IPS-18a (cell line): ENCODE measurements around the gene AVPI1.
"Not testable (repeated sequence)": the region's sequence is repeated elsewhere in the genome, so short reads cannot be mapped to it uniquely, and the experiment has no call there.

Experiments used
- H3K27ac ChIP-seq: one replicate; pipeline ENCODE4 v1.5.1; 2013; ENCODE audit warnings: low read length
- H3K27me3 ChIP-seq: one replicate; pipeline ENCODE4 v1.6.1; 2013; ENCODE audit warnings: mild to moderate bottlenecking, low read length; ENCODE audit not compliant: control insufficient read depth, insufficient read depth
- H3K36me3 ChIP-seq: one replicate; pipeline ENCODE4 v1.6.1; 2013; ENCODE audit warnings: low read depth, low read length; ENCODE audit not compliant: control insufficient read depth
- H3K4me1 ChIP-seq: one replicate; pipeline ENCODE4 v1.6.1; 2013; ENCODE audit warnings: low read depth, low read length; ENCODE audit not compliant: control insufficient read depth
- H3K4me3 ChIP-seq: one replicate; pipeline ENCODE4 v1.5.1; 2013; ENCODE audit warnings: low read length
- H3K9ac ChIP-seq: one replicate; pipeline ENCODE4 v1.6.1; 2013; ENCODE audit warnings: mild to moderate bottlenecking, low read length, moderate library complexity
- H3K9me3 ChIP-seq: one replicate; pipeline ENCODE4 v1.6.1; 2013; ENCODE audit warnings: low read depth, low read length; ENCODE audit not compliant: control insufficient read depth

The AVPI1 gene

DNA sequence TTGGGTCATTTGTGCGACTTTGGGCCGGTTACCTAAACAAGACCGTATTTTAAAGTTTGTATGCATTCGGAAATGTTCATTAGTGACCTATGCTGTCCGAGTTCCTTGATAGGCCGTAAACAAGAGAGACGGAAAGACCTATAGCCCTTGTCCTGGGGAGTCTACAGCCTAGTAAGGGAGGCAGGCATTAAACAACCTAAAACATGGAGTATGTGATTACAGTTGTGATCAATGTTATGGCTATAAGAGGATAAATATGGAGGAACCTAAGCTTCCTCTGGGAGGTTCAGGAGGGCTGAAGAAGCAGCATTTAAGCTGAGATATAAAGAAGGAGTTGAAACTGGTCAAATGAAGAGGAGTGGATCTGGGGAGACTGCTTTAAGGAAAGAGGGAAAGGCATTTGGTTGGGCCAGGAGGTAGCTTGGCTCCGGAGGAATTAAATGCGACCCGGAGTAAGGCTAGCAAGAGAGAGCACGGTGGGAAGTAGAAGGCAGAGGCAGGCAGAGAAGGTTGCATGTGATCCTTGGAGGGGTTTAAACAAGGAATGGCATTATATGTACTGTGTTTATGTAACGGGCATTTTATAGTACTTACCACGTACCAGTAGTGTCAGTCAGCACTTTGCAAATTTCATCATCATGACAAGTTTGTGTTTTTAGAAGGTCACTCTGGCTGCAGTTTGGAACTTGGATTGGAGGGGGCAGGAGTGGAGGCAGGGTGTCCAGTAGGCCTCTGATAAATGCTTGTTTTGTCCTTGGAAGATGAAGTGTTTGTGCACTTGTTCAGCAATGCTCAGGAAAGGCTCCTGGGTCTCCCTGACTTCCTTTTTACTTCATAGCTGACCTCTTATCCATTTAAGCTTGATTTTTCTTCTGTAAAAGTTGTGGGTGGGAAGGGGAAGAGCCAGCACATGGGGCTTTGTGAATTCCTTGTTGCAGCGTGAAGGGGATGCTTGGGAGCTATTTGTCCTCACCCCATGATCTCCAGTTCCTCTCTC is 1.0 kb upstream of the AVPI1 start:
- H3K4me3 ChIP-seq = peak overlapping the region; percentile 62
- H3K4me1 ChIP-seq = peaks cover 9% of the 10 kb centered on the region
- no peaks in the 10 kb centered on the region for H3K9me3 ChIP-seq
- peaks cover 11% of the 10 kb centered on the region for H3K27me3 ChIP-seq
- peak overlapping the region; percentile 65 for H3K9ac ChIP-seq
- H3K36me3 ChIP-seq = no peaks in the 10 kb centered on the region
- H3K27ac ChIP-seq = peak overlapping the region; percentile 60

DNA sequence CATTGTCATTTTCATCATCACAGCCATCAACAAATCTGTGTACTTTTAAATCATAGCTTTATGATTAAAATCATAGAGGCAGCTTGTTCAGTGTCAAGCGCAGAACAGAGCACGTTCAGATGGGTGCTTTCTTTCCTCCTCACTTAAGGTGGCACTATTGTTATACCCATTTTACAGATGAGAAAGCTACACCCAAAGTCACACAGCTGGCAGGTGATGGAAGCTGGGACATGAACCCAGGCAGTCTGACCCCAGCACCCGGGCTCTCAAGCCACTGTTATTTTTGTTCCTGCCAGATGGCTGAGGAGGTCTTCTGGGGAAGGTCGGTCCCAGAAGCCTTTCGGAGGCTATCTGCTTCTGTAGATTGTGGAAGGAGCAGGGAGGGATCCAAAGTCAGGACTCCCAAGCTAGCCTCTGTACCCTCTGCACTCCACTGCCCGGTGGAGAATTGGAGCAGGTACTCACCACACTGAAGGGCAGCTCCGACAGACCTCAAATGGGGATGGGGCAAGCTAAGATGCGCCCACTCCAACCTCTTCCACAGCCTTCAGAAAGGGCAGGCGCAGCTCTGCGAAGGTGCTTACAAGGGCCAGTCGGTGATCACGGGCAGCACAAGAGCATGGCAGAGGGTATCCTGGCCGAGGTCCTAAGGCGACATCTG is 610 bp downstream of the AVPI1 start:
- Histone ChIP-seq H3K36me3 (no peaks in the 10 kb centered on the region), H3K4me3 (peak overlapping the region; percentile 80), H3K27ac (no peak overlapping the region), H3K4me1 (peaks cover 9% of the 10 kb centered on the region), H3K9ac (peak overlapping the region; percentile 69), H3K27me3 (peaks cover 11% of the 10 kb centered on the region), H3K9me3 (no peaks in the 10 kb centered on the region)

- Histone ChIP-seq H3K9me3 (no peaks in the 10 kb centered on the region), H3K27ac (no peak overlapping the region), H3K4me1 (peaks cover 9% of the 10 kb centered on the region), H3K4me3 (no peak overlapping the region), H3K27me3 (peaks cover 11% of the 10 kb centered on the region), H3K36me3 (no peaks in the 10 kb centered on the region), H3K9ac (no peak overlapping the region)
Measured at GRCh38 chr10:97685395-97685958, 1.6 kb downstream of the AVPI1 start.

- H3K9ac ChIP-seq = no peak overlapping the region
- H3K27ac ChIP-seq = no peak overlapping the region
- no peaks in the 10 kb centered on the region for H3K9me3 ChIP-seq
- peaks cover 9% of the 10 kb centered on the region for H3K4me1 ChIP-seq
- H3K4me3 ChIP-seq = no peak overlapping the region
- H3K36me3 ChIP-seq = no peaks in the 10 kb centered on the region
- H3K27me3 ChIP-seq = peaks cover 11% of the 10 kb centered on the region
Measured at GRCh38 chr10:97684866-97685394, 2.1 kb downstream of the AVPI1 start.

DNA sequence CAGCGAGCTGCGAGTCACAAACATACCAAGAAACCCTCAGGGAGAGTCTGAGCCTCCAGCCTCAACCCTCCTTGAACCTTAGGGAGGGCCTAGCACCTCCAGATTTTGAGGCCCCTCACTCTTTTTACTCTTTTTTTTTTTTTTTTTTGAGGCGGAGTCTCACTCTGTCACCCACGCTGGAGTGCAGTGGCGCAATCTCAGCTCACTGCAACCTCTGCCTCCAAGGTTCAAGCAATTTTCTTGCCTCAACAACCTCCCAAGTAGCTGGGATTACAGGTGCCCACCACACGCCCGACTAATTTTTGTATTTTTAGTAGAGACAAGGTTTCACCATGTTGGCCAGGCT is 2.7 kb downstream of the AVPI1 start:
- not testable (repeated sequence) for H3K4me3 ChIP-seq, H3K27ac ChIP-seq, H3K36me3 ChIP-seq, H3K9me3 ChIP-seq, H3K4me1 ChIP-seq, H3K9ac ChIP-seq
- peaks cover 11% of the 10 kb centered on the region for H3K27me3 ChIP-seq

GRCh38 chr10:97683556-97684367 is 3.3 kb downstream of the AVPI1 start:
- Histone ChIP-seq H3K9ac (no peak overlapping the region), H3K9me3 (no peaks in the 10 kb centered on the region), H3K27me3 (peaks cover 11% of the 10 kb centered on the region), H3K27ac (no peak overlapping the region), H3K4me3 (no peak overlapping the region), H3K4me1 (peaks cover 9% of the 10 kb centered on the region), H3K36me3 (no peaks in the 10 kb centered on the region)

DNA sequence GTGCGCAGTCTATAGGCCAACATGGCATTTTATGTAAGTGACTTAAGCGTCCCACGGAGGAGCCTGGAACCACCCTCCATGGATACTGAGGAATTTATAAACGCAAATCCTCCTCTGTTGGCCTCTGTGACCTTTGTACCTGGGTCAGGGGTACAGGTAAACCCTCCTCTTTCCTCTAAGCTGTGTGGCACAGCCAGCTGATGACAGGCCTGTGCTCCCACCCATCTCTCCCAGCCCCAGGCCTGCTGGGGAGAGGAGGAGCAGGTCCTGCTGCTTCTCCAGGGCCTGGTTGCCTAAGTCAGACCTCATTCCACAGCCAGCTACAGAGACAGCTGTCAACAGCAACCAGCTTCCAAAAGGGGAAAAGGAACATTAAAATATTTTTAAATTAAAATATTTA is 5.0 kb downstream of the AVPI1 start:
- H3K4me1 ChIP-seq = no peaks in the 10 kb centered on the region
- no peak overlapping the region for H3K9ac ChIP-seq
- no peak overlapping the region for H3K27ac ChIP-seq

GRCh38 chr10:97679594-97679993 is 7.4 kb downstream of the AVPI1 start:
- Histone ChIP-seq H3K4me1 (no peaks in the 10 kb centered on the region), H3K4me3 (no peak overlapping the region), H3K36me3 (peaks cover 16% of the 10 kb centered on the region), H3K9me3 (no peaks in the 10 kb centered on the region), H3K27me3 (no peaks in the 10 kb centered on the region), H3K9ac (no peak overlapping the region), H3K27ac (no peak overlapping the region)

More for the DNA sequence above, 5.0 kb downstream of the AVPI1 start:
- no peak overlapping the region for H3K4me3 ChIP-seq
- no peaks in the 10 kb centered on the region for H3K27me3 ChIP-seq
- no peaks in the 10 kb centered on the region for H3K9me3 ChIP-seq
- no peaks in the 10 kb centered on the region for H3K36me3 ChIP-seq

DNA sequence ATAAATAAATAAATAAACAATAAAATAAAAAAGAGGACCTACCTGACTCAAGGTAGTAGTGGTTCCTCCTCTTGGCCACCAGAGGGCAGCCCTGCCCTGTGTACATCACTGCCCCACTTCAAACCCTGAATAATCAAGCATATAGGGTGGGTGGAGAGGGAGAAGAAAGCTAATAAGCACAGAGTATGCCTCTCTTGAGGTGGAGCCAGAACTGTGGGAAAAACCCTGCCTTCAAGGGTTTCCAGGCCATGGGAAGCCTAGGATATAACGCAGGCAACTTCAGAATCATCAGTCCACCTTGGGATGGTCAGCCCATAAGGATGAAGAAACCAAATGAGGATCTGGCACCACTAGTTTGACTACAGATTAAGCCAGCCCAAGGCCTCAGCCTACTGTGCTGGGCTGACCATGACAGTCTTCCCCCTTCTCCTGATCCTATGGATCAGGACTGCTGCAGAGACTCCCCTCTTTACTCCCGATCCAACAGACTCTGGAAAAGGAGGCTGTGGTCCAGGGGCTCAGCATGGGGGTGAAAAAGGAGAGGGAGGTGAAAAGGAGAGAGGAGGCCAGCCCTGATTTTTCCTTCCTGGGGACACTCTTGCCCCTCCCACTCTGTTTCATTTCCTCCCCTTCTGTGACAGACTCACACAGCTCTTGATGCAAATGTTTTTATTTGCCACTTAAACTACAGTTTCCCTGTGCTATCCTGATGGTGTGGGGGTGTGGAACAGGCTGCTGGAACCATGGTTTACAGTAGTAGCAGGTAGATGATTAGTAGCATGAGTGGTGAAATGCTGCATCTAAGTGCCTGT is 10.1 kb downstream of the AVPI1 start:
- no peak overlapping the region for H3K27ac ChIP-seq

GRCh38 chr10:97675222-97675621 is 11.8 kb downstream of the AVPI1 start:
- Histone ChIP-seq H3K9ac (no peak overlapping the region), H3K4me1 (no peaks in the 10 kb centered on the region), H3K27me3 (no peaks in the 10 kb centered on the region), H3K4me3 (no peak overlapping the region), H3K9me3 (no peaks in the 10 kb centered on the region), H3K27ac (no peak overlapping the region), H3K36me3 (peaks cover 30% of the 10 kb centered on the region)

More for the DNA sequence above, 10.1 kb downstream of the AVPI1 start:
- Histone ChIP-seq H3K4me3 (no peak overlapping the region), H3K4me1 (no peaks in the 10 kb centered on the region), H3K36me3 (peaks cover 30% of the 10 kb centered on the region), H3K27me3 (no peaks in the 10 kb centered on the region), H3K9ac (no peak overlapping the region), H3K9me3 (no peaks in the 10 kb centered on the region)
